Measurements from ENCODE around the gene BMP15. TPM values are rescaled to one million over a fixed set of nuclear protein-coding genes. Genes with fewer than 3 reads are reported as not detected.
A peak's percentile ranks its signal among the peaks of the same experiment; 100 is the strongest.

The BMP15 gene
- total RNA-seq, 6 donors from 2014 or later, result not detected

DNA sequence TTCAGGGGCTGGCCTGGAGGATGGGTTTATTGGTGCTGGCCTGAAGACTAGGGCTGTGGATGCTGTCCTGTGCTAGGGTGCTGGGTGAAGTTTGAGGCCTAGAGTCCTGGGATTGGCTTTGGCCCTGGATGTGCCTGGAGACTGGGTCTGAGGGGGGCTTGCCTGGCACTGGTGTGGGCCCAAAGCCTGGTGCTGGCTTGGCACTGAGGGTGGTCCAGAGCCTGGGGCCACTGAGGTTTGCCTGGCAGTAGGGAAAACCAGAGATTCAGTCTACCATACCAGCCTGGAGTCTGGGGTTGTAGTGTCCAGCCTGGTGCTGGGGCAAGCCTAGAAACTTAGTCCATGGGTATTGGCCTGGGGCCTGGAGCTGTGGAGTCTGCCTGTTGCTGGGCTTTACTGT is 16.6 kb downstream of the BMP15 start:
- DNase-seq (no peak), ATAC-seq (ENCODE audit: low FRiP score in 2 of 2) (no peak)
- TF ChIP-seq EP300 (IDR thresholded peaks at IDR 0.05) (no peak), POLR2AphosphoS5 (IDR thresholded peaks at IDR 0.05) (no peak), POLR2A (IDR thresholded peaks at IDR 0.05) (no peak)
- TF ChIP-seq, protein P1, sequence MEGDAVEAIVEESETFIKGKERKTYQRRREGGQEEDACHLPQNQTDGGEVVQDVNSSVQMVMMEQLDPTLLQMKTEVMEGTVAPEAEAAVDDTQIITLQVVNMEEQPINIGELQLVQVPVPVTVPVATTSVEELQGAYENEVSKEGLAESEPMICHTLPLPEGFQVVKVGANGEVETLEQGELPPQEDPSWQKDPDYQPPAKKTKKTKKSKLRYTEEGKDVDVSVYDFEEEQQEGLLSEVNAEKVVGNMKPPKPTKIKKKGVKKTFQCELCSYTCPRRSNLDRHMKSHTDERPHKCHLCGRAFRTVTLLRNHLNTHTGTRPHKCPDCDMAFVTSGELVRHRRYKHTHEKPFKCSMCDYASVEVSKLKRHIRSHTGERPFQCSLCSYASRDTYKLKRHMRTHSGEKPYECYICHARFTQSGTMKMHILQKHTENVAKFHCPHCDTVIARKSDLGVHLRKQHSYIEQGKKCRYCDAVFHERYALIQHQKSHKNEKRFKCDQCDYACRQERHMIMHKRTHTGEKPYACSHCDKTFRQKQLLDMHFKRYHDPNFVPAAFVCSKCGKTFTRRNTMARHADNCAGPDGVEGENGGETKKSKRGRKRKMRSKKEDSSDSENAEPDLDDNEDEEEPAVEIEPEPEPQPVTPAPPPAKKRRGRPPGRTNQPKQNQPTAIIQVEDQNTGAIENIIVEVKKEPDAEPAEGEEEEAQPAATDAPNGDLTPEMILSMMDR (IDR thresholded peaks at IDR 0.05), result no peak
- Histone ChIP-seq H3K27me3 (no peaks in the 10 kb centered on the region), H3K4me1 (no peaks in the 10 kb centered on the region), H3K4me3 (no peak overlapping the region), H3K27ac (no peak overlapping the region), H3K36me3 (no peaks in the 10 kb centered on the region), H3K9me3 (no peaks in the 10 kb centered on the region)

DNA sequence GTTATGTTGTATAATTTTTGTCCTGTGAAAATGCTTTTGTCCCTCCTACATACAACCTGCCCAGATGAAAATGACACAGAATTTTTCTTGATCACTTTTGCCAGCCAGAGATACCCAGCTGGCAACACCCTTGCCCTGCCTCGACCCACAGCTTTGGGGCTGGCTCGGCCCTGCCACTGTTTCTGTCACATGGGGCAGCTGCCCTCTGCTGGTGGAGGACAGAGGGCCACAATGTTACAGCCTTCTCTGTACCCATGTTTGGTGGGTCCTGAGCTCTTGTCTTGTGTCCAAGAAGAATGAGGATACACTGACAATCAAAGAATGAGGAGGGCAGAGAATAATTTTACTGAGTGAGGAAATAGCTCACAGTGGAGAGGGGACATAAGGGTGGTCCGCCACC is 31.1 kb downstream of the BMP15 start:
- Histone ChIP-seq H3K27me3 (no peaks in the 10 kb centered on the region), H3K4me1 (no peaks in the 10 kb centered on the region), H3K4me3 (no peak overlapping the region), H3K9me3 (no peaks in the 10 kb centered on the region), H3K36me3 (no peaks in the 10 kb centered on the region), H3K27ac (no peak overlapping the region)
- ATAC-seq (ENCODE audit: low FRiP score in 2 of 2) (peak in 1 of 2 donors; percentile 61), DNase-seq (peak in 1 of 2 donors; percentile 15)
- 60 to 78% methylated on average over 3 of the region's 3 CpGs for WGBS, 2 donors
- TF ChIP-seq, protein P1 (IDR thresholded peaks at IDR 0.05), result peak in 2 of 6 experiments; percentile 10 to 23
- no peak for TF ChIP-seq POLR2AphosphoS5 (IDR thresholded peaks at IDR 0.05)
- TF ChIP-seq POLR2A (IDR thresholded peaks at IDR 0.05), result no peak
- no peak for TF ChIP-seq EP300 (IDR thresholded peaks at IDR 0.05)

DNA sequence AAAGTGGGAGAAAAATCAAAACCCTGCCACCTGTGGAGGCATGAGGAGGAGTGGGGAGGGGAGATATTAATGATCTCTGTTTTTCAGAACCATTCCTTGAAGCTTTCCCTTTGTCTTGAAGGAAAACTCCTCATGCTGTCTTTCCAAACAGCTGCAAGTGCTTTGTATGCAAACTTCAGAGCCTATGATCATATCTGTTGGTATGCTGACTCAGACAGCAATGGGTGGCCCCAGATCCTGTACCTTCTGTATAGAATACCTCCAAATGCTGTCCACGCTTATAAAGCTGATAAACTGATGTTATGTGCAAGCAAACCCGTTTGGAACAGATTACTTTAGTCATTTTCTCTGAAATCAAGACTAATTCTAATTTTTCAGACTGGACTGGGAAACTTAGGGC is 31.9 kb downstream of the BMP15 start:
- ATAC-seq (ENCODE audit: low FRiP score in 2 of 2), result no peak
- DNase-seq, result no peak
- Histone ChIP-seq H3K36me3 (no peaks in the 10 kb centered on the region), H3K4me3 (no peak overlapping the region), H3K4me1 (no peaks in the 10 kb centered on the region), H3K9me3 (no peaks in the 10 kb centered on the region), H3K27me3 (no peaks in the 10 kb centered on the region), H3K27ac (no peak overlapping the region)
- WGBS, 2 donors, result 68 to 95% methylated on average over 2 of the region's 2 CpGs
- TF ChIP-seq POLR2AphosphoS5 (IDR thresholded peaks at IDR 0.05) (no peak), POLR2A (IDR thresholded peaks at IDR 0.05) (no peak), EP300 (IDR thresholded peaks at IDR 0.05) (no peak)
- TF ChIP-seq, protein P1 (IDR thresholded peaks at IDR 0.05), result no peak

DNA sequence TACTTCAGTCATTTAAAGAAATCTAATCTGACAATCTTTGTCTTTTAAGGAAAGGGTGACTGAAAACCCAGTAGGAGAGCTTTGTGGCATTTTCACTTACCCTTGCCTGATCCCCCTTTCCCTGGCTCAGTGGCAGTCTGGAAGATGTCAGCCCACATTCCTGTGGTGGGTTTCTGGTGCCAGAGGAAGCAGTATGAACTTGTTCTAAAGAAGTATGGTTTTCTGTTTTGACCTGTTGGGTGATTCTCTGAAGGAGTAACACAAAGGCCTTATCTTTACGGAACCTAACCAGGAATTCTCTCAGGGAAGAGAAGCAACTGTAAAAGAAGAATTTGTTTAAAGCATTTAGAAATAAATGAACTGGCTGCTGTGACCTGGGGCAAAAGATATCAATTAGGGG is 41.9 kb downstream of the BMP15 start:
- no peak for ATAC-seq (ENCODE audit: low FRiP score in 2 of 2)
- 85 to 96% methylated on average over 1 of the region's 1 CpG for WGBS, 2 donors
- peaks cover 0 to 4% (median 0%) of the 10 kb centered on the region in 4 donors for H3K9me3 ChIP-seq
- H3K36me3 ChIP-seq, result no peaks in the 10 kb centered on the region
- H3K4me1 ChIP-seq, result no peaks in the 10 kb centered on the region
- DNase-seq, result no peak
- TF ChIP-seq, protein P1 (IDR thresholded peaks at IDR 0.05), result no peak
- TF ChIP-seq POLR2A (IDR thresholded peaks at IDR 0.05), result no peak
- no peak for TF ChIP-seq EP300 (IDR thresholded peaks at IDR 0.05)
- no peak for TF ChIP-seq POLR2AphosphoS5 (IDR thresholded peaks at IDR 0.05)
- H3K27me3 ChIP-seq, result no peaks in the 10 kb centered on the region
- H3K4me3 ChIP-seq, result no peak overlapping the region
- no peak overlapping the region for H3K27ac ChIP-seq

DNA sequence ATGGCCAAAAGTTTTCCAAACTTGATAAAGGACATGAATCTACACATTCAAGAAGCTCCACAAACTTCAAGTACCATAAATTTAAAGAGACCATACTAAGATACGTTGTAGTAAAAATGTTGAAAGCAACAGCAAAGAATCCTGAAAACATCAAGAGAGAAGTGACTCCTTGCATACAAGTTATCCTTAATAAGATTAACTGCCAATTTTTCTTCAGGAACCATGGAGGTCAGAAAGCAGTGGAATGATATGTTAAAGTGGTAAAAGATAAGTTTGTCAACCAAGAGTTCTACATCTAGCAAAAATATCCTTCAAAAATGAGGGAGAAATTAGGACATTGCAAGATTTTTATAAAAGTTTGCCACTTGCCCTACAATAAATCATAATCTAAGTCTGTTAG is 43.3 kb downstream of the BMP15 start:
- TF ChIP-seq POLR2AphosphoS5 (IDR thresholded peaks at IDR 0.05) (no peak), EP300 (IDR thresholded peaks at IDR 0.05) (no peak), POLR2A (IDR thresholded peaks at IDR 0.05) (no peak)
- TF ChIP-seq, protein P1 (IDR thresholded peaks at IDR 0.05), result no peak
- Histone ChIP-seq H3K9me3 (peaks cover 0 to 4% (median 0%) of the 10 kb centered on the region in 4 donors), H3K4me3 (no peak overlapping the region), H3K27me3 (no peaks in the 10 kb centered on the region), H3K4me1 (no peaks in the 10 kb centered on the region), H3K36me3 (no peaks in the 10 kb centered on the region), H3K27ac (no peak overlapping the region)
- DNase-seq (no peak), ATAC-seq (ENCODE audit: low FRiP score in 2 of 2) (no peak)
- 86 to 100% methylated on average over 1 of the region's 1 CpG for WGBS, 2 donors
